Mucosa of rectum (tissue), 2 donors: Measurements from ENCODE around the gene KRT36.
A peak's percentile ranks its signal among the peaks of the same experiment; 100 is the strongest.

ENCODE experiments used
- H3K27ac ChIP-seq, 2 donors: one replicate each; pipeline ENCODE4 v1.7.0; 2013; ENCODE audit warnings: inconsistent platforms in 2 of 2, low read depth in 2 of 2, low read length in 2 of 2
- H3K27me3 ChIP-seq, 2 donors: one replicate each; pipeline ENCODE4 v1.7.0; 2013; ENCODE audit warnings: low read length in 2 of 2; ENCODE audit not compliant: control insufficient read depth in 2 of 2, insufficient read depth in 2 of 2
- H3K36me3 ChIP-seq, 2 donors: one replicate each; pipeline ENCODE4 v1.7.0; 2013; ENCODE audit warnings: low read length in 2 of 2; ENCODE audit not compliant: control insufficient read depth in 2 of 2, insufficient read depth in 2 of 2
- H3K4me1 ChIP-seq, 2 donors: one replicate each; pipeline ENCODE4 v1.7.0; 2013; ENCODE audit warnings: low read length in 2 of 2, mild to moderate bottlenecking in 1 of 2; ENCODE audit not compliant: control insufficient read depth in 2 of 2, insufficient read depth in 2 of 2
- H3K4me3 ChIP-seq, 2 donors: one replicate each; pipeline ENCODE4 v1.7.0; 2013; ENCODE audit warnings: low read length in 2 of 2
- H3K9ac ChIP-seq, 2 donors: one replicate each; pipeline ENCODE4 v1.7.0; 2013; ENCODE audit warnings: low read length in 2 of 2, low read depth in 1 of 2, mild to moderate bottlenecking in 1 of 2
- H3K9me3 ChIP-seq, 2 donors: one replicate each; pipeline ENCODE4 v1.7.0; 2013; ENCODE audit warnings: low read length in 2 of 2; ENCODE audit not compliant: control insufficient read depth in 2 of 2
- donor health status: healthy.
- donor health status: Normal muscosa, but diverticular disease.

The KRT36 gene

DNA sequence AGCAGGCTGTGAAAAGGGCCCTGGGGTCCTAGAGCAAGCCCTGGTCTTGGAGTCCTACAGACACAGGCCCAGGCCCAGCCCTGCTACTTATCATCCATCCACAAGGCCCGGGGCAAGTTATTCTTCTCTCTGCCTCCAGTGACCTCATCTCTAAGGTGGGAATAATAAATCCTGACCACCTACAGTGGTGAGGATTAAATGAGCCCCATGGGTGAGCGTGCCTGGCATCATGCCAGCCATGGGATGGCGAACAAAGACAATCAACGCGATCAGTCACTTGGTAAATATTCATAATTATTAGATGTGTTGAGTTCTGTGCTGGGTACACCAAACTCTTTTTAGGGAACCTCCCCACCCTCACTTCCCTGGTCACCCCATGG lies 23.4 kb upstream of the KRT36 start:
- H3K27ac ChIP-seq, result no peak overlapping the region
- peaks cover 15 to 18% of the 10 kb centered on the region in 2 donors for H3K4me1 ChIP-seq
- no peaks in the 10 kb centered on the region for H3K27me3 ChIP-seq
- H3K4me3 ChIP-seq, result no peak overlapping the region
- no peaks in the 10 kb centered on the region for H3K36me3 ChIP-seq
- no peaks in the 10 kb centered on the region for H3K9me3 ChIP-seq
- no peak overlapping the region for H3K9ac ChIP-seq

DNA sequence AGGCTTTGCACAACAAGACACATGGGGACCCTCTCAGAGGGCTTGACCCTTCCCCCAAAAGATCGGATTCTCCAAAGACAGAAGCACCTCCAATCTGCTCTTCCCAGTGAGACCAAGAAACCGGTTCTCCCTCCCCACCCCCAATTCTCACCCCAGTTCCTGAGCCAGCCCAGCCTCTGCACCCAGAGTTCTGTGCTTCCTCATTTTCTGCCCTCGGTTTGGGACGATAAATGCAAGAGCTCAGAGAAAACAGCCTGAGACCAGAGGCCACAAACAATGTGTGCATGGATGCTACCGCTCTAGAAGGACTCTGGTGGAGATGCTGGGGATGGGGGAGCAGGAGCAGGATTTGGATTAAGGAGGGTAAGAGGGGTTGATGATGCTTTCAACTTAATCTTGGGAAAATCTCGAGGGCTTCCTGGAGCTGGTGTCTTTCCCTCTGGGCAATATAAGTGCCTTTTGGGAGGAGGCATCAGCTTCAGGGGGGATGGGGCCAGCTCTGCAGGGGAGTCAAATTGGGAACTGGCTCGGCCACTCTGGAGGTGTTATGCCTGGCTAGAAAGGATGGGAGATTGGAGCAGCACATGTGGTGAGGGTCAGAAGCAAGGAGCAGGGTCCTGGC lies 22.9 kb upstream of the KRT36 start:
- H3K36me3 ChIP-seq, result no peaks in the 10 kb centered on the region
- H3K9me3 ChIP-seq, result no peaks in the 10 kb centered on the region
- no peak overlapping the region for H3K27ac ChIP-seq
- no peak overlapping the region for H3K4me3 ChIP-seq
- H3K27me3 ChIP-seq, result no peaks in the 10 kb centered on the region
- H3K9ac ChIP-seq, result no peak overlapping the region
- peaks cover 15 to 18% of the 10 kb centered on the region in 2 donors for H3K4me1 ChIP-seq

DNA sequence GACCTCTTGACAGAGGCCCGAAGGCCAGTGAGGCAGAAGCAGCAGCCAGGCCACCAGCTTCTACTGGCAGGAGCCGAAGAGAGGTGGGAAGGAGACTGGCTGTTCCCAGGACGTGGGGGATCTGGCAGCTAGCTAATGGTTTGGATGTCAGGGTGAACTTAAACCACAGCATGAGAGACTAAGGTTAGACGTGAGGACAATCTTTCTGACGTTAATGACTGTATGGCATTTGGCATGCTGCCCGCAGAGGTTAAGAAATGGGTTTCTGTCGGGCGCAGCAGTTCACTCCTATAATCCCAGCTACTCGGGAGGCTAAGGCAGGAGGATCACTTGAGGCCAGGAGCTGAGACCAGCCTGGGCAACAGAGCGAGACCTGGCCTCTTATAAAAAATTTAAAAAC lies 22.0 kb upstream of the KRT36 start:
- Histone ChIP-seq H3K27ac (peak overlapping the region in 1 of 2 donors; percentile 26), H3K9ac (peak overlapping the region in 1 of 2 donors; percentile 61), H3K36me3 (no peaks in the 10 kb centered on the region), H3K4me3 (no peak overlapping the region), H3K27me3 (no peaks in the 10 kb centered on the region), H3K4me1 (peaks cover 15 to 18% of the 10 kb centered on the region in 2 donors), H3K9me3 (no peaks in the 10 kb centered on the region)

DNA sequence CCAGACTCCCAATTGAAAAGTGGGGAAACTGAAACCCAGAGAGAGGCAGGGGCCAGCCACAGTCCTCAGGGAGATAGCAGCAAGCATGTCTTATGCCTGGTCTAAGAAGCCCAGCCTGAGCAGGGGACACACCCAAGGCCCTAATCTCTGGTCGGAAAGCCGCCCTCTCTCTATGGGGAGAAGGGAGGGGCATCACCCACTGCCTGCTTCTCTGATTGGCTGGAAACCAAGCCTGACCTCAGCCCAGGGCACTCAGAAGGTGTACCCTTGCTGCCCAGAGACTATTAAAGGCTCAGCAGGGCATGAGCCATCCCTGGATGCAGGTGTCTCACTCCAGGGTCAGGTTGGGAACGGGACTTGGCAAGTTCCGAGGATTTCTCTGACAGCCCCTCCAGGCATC lies 21.4 kb upstream of the KRT36 start:
- Histone ChIP-seq H3K4me1 (peaks cover 15 to 19% of the 10 kb centered on the region in 2 donors), H3K27me3 (no peaks in the 10 kb centered on the region), H3K9me3 (no peaks in the 10 kb centered on the region), H3K9ac (peak overlapping the region in 1 of 2 donors; percentile 61), H3K36me3 (no peaks in the 10 kb centered on the region), H3K4me3 (no peak overlapping the region), H3K27ac (peak overlapping the region in 1 of 2 donors; percentile 56)

DNA sequence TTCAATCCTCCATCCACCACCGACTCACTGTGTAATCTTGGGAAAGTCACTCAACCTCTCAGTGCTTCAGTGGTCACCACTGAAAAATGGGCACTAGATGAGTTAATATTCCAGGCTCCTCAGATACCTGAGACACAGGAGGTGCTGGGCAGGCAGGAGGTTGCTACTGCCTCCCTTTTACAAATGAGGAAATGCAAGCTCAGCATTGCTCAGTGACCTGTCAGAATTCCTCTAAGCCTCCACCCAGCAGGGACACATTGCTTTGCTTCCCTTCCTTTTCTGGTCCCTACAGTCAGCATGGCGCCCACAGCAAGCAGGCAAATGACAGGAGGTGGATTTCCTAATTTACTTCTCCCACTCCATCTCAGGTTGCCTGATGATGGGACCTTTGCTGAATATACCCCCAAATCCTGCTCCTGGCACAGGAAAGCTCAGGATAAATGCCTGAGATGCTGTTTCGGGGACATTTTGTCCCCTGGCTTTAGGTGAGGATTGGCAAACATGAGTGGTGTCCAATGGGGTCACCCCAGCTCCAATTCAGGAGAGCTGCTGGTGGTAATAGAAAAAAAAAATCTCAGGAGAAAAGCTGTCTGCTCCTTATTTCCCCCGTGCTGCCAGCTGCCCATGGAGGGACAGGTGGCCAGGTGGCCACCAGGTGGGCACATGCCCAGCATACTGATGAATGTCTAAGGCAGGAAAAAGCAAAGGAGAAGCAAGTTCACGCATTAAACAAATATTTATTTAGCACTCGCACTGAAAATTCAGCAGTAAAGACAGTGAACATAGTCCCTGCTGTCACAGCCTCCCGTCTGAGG lies 20.7 kb upstream of the KRT36 start:
- no peak overlapping the region for H3K4me3 ChIP-seq
- H3K27me3 ChIP-seq, result no peaks in the 10 kb centered on the region
- H3K4me1 ChIP-seq, result peaks cover 15 to 21% of the 10 kb centered on the region in 2 donors
- H3K27ac ChIP-seq, result peak overlapping the region in 1 of 2 donors; percentile 56
- H3K9me3 ChIP-seq, result no peaks in the 10 kb centered on the region
- H3K36me3 ChIP-seq, result no peaks in the 10 kb centered on the region
- peak overlapping the region in 1 of 2 donors; percentile 61 for H3K9ac ChIP-seq

DNA sequence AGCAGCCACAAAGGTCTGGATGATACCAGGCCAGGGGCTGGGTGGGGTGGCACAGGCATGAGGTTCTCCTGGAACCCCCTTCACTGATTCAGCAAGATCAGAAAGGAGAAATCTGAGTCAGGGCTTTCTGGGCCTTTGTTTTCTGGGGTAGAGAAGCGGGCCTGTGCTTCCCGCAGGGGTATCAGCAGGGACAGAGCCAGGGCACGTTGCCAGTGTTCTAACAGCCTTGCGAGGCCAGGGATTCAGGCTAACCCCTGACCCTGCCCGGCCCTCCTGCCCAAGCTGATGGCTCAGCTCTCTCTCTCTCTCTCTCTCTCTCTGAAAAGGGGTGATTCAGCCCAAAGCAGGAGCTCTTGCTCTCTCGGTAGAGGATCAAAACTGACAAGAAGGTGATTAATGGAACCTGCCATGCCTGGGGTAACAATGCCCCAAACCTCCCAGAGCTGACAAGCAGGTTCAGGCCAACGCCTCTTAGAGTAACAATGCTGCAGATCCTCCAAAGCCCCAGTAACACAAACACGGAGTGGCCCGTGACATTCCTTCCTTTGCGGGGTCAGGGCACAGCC lies 17.7 kb upstream of the KRT36 start:
- H3K4me3 ChIP-seq, result no peak overlapping the region
- no peaks in the 10 kb centered on the region for H3K9me3 ChIP-seq
- peaks cover 15 to 21% of the 10 kb centered on the region in 2 donors for H3K4me1 ChIP-seq
- no peak overlapping the region for H3K27ac ChIP-seq
- H3K27me3 ChIP-seq, result peaks cover 0 to 2% of the 10 kb centered on the region in 2 donors
- H3K36me3 ChIP-seq, result no peaks in the 10 kb centered on the region
- H3K9ac ChIP-seq, result no peak overlapping the region

DNA sequence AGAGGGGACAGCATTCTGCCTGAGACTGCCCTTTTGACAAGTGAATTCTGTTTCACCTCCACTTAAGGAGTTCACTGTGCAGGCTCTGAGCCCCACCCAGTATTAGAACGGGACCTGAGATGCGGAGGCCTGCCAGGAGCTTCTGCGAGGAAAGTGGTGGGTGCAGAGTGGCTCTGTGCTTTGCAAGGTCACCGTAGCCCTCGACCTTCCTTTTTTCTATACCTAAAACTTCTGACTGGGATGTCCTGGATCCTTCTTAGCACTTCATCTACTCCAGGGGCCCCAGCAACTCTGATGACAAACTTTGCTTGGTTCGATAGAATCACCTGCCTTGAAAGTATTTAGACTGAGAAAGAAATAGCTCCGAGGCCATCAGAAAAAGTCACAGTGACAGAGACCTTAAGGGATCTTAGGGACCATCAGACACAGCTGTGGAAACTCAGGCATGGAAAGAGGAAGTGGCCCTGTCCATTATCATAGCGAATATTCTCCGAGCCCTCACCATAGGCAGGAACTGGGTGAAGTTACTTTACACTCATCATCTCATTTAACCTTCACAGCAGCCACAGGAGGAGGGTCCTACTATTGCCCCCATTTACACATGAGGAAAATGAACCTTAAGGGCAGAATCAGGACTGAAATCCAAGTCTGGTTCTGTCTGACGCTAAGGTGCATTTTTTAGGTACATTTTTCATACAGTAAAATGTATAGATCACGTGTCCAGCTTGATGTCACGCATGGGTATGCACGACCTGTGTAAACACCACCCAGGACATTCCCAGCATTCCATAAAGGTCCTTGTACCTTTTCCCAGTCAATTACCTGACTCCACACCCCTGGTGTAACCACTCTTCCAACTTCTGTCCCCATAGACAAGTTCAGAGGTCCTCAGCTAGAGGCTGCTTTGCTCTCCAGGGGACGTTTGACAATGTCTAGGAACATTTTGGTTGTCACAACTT lies 16.4 kb upstream of the KRT36 start:
- H3K27ac ChIP-seq, result no peak overlapping the region
- no peaks in the 10 kb centered on the region for H3K9me3 ChIP-seq
- no peak overlapping the region for H3K9ac ChIP-seq
- peaks cover 0 to 2% of the 10 kb centered on the region in 2 donors for H3K27me3 ChIP-seq
- no peak overlapping the region for H3K4me3 ChIP-seq
- peaks cover 8 to 14% of the 10 kb centered on the region in 2 donors for H3K4me1 ChIP-seq
- no peaks in the 10 kb centered on the region for H3K36me3 ChIP-seq

DNA sequence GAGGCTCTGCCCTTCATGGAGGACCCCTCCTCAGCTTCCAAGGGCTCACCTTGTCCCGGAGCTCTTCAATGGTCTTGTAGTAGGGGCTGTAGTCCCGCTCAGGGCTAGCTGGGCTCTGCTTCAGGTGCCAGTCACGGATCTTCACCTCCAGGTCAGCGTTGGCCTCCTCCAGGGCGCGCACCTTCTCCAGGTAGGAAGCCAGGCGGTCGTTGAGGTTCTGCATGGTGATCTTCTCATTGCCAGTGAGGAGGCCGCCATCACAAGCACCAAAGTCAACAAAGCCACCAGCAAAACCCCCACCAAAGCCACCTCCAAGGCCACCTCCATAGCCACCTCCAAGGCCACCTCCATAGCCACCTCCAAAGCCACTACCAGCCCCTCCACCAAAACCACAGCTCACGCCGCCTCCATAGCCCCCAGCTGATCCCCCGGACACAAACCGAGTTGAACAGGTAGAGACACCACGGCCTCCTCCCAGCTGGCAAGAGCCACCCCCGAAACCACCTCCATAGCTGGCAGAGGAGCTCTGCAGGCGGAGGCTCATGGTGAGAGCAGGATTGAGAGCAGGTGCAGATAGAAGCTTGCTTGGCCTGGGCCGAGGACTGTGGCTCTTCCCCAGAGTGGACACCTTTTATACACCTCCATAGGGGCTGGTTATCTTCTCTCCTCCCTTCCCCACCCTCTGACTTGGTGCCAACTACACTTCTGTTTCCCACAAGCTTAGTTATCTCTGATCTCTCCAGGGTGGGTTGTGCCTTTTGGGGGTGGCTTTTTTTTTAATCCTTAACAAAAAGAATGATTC lies 15.5 kb upstream of the KRT36 start, which contains the start of gene KRT13:
Gene KRT13 (minus strand): TSS at position 606 of the 802 bp plus-strand sequence. CDS start 62 bp downstream, at position 544.
- no peak within 1 kb of the TSS for H3K9ac ChIP-seq
- H3K27ac ChIP-seq, result no peak within 1 kb of the TSS
- no peaks in the 10 kb centered on the region for H3K36me3 ChIP-seq
- peaks cover 0 to 2% of the 10 kb centered on the region in 2 donors for H3K27me3 ChIP-seq
- H3K4me3 ChIP-seq, result no peak within 1 kb of the TSS
- peaks cover under 1 to 5% of the 10 kb centered on the region in 2 donors for H3K4me1 ChIP-seq
- no peaks in the 10 kb centered on the region for H3K9me3 ChIP-seq
